DMS53 (cell line): ENCODE data around the gene MGRN1.
A peak's percentile ranks its signal among the peaks of the same experiment; 100 is the strongest.

Source experiments
- DNase-seq: peaks from one replicate; lab custom pipeline; 2025; lab: John Stamatoyannopoulos, UW

MGRN1 gene

DNA sequence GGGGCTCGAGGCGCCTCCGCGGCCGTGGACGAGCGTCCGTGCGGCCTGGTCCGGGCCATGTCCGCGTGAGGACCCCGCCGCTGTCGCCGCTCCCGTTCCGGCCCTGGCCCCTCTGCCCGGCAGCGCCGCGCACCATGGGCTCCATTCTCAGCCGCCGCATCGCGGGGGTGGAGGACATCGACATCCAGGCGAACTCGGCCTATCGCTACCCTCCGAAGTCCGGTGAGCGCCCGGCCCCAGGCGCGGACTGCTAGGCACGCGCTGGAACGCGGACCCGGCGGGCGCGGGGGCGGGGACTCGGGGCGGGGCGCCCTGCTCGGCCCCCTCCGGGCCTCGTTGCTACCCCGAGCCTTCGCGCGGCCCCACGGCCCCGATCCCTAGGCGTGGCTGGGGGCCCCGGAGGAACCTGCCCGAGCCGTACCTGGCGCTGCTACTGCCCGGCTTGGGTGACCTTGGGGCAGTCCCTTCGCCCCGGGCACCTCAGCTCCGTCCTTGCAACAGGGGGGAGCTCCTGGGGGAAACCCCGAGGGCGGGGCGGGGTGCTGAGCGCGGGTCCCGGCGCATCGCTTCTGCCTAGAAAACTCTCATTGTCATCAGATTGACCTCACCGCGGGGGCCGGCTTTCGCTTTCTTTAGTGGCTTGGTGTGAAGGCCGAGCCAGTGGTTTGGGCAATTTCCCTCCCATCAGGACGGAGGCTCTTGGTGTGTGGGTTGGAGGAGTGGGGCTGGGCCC lies 367 bp downstream of the MGRN1 start:
- DNase-seq: peak; percentile 81

- DNase-seq: no peak
Measured at GRCh38 chr16:4625560-4626159, 1.0 kb downstream of the MGRN1 start.

DNA sequence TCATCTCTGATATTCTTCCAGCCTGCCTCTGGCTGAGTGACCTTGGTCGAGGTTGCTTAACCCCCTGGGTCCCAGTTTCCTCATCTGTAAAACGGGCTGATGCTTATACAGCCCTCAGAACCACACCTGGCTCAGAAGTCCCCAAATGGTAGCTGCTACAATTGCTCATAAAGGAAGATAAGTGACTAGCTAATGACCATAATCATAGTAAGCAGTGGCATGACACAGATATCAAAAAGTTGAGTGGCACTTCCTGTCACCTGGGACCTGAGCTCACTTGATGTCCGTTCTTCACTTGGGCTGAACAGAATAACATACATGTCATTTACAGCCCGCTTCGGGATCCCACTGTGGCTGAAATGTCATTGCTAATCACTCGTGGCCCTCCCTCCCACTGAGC lies 1.8 kb downstream of the MGRN1 start:
- no peak for DNase-seq

GRCh38 chr16:4628283-4628682 lies 3.7 kb downstream of the MGRN1 start:
- DNase-seq: no peak

- no peak for DNase-seq
Measured at GRCh38 chr16:4631444-4631843, 6.8 kb downstream of the MGRN1 start.

DNA sequence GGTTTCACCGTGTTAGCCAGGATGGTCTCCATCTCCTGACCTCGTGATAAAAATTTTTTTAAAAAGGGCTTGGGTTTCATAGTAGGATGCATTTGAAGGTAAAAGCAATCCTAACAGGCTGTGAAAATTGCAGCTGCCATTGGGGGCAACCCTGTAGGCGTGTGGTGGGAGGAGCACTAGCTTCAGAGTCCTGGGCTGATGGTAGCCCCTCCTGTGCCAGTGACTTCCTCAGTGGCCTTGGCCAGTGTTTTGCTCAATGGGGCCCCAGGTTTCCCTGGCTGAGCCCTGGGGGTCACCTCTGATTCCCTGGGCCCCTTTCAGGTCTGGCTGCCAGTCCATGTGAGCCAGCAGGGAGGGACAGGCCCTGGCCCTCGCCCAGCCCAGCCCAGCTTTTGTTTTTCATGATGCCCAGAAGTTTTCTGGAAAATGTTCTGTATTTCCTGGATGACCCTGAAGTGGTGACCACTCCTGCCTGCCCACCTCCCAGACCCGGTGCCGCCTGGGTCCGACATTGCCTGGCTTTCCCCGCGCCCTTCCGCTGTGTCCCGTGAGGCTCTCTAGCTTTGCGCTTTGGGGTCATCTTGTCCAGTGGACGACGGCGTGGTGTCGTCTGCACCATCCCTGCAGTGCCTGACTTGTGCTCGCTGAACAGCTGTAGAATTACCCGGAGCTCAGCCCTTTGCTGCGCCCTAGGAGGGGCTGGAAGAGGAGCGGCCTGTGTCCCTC lies 9.4 kb downstream of the MGRN1 start:
- DNase-seq: no peak

- no peak for DNase-seq
Measured at GRCh38 chr16:4634768-4635167, 10.1 kb downstream of the MGRN1 start.

GRCh38 chr16:4636196-4636595 lies 11.6 kb downstream of the MGRN1 start:
- no peak for DNase-seq

DNA sequence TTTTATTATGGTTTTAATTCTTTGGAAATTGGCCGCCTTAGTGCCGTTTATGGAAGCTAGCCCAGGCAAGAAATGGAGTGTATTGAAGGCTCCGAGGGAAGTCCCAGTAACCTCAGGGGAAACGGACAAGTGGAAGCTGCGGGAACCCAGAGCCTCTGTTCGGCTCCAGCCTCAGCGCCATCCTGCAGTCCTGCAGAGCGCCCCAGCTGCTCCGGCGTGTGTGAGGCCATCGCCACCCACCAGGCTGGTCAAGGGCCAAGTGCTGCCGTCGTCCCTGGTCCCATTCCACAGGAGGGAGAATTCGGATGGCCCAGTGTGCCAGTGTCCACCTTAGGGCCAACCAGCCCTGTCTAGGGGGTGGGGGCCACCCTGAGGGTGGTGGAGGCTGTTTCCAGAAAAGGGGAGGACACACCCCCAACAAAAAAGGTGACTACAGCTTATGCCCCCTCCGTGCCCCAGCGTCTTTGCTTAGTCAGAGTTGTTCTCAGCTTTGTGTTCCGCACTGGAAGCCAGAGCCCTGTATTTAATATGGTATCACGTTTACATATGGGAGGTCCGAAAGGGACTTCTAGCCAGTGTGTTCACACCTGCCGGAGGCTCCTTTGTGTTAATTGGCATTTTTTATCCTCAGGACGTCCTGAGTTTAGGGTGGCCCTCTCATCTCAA lies 13.0 kb downstream of the MGRN1 start:
- DNase-seq: no peak

GRCh38 chr16:4639899-4640509 lies 15.4 kb downstream of the MGRN1 start:
- no peak for DNase-seq

DNA sequence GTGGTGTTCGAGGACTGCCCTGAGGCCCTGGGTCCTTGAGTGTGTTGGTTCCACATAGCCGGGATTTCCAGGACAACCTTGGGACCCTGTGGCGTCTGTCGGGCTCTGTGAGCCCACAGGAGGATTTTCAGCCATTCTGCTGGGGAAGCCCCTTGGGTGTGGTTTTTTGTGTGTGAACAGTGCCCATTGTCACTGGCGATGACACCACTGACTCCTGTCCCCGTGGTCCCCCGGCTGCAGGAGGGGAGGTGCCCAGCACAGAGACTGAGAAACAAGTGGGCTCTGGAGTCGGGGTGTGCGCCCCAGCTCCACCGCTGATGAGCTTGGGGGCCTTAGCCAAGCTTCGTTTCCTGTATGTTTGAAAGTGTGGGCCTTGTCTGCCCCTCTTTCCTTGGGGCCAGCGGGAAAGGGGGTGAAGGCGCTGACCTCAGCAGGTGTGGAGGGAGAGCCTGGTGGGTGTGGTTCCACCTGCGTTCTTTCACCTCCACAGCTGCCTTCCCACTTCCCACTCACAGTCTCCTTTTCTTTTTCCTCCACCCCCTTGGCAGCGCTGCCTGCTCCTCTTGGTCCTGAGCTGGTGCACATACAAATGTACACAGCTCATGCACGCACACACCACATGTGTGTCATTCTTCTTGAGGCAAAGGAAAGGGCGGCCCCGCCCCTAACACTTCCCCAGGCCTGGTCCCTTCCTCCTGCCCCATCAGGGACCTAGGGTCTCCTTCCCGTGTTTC lies 16.1 kb downstream of the MGRN1 start:
- no peak for DNase-seq

DNA sequence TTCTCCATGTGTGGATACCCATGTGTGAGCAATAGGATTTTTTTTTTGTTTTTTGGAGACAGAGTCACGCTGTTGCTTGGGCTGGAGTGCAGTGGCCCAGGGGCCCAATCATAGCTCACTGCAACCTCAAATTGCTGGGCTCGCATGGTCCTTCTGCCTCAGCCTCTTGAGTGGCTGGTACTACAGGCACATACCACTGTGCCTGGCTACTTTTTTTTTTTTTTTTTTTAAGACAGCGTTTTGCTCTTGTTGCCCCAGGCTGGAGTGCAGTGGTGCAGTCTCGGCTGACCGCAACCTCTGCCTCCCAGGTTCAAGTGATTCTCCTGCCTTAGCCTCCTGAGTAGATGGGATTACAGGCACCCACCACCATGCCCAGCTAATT lies 16.7 kb downstream of the MGRN1 start:
- no peak for DNase-seq

DNA sequence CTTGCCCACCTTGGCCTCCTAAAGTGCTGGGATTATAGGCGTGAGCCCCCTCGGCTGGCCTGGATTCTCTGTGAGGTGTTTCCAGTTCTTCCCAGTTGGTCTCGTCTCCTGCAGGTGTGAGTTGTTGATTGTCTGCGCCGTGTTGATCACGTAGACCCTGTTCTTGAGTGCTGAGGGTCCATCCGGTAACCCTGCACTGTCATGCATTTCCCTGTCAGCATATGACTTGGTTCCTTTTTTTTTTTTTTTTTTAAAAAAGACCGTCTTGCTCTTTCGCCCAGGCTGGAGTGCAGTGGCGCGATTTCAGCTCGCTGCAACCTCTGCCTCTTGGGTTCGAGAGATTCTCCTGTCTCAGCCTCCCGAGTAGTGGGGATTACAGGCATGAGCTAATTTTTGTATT lies 17.3 kb downstream of the MGRN1 start:
- no peak for DNase-seq

GRCh38 chr16:4646773-4647643 lies 22.4 kb downstream of the MGRN1 start:
- DNase-seq: no peak

DNA sequence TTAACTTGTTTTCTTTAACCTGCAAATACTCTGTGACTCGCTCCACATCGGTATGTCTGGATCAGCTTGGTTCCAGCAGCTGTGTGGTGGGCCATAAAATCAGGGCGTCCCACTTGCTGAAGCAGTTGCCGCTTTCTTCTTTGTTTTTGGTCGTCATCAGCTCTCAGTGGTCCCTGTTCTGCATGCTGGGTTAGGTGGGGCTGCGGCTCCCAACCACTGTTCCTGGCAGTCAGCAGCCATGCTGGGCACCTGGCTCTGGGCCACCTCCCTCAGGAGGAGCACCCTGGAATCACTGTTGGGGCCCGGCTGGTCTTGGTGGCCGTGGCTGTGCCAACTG lies 23.0 kb downstream of the MGRN1 start:
- DNase-seq: no peak

DNA sequence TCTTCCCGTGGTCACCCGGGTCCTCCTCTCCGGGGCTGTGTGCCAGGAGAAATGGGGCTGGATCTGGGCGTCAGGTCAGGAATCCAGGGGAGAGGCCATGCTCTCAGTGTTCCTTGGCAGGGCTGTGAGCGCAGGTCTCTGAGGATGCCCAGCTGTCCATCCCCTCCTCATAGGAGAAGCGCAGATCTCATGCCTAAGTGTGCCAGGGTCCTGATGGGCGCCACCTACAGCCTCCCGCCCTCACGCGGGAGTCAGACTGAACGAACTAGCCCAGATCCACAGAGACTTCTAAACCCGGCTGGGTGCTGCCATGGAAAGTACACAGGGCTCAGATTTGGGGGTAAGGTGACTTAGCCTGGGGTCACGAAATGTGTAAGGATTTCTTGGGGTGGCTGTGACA lies 24.3 kb downstream of the MGRN1 start:
- DNase-seq: no peak

- peak; percentile 43 for DNase-seq
Measured at GRCh38 chr16:4649744-4650442, 25.3 kb downstream of the MGRN1 start.

GRCh38 chr16:4650443-4651074 lies 25.9 kb downstream of the MGRN1 start:
- peak; percentile 84 for DNase-seq

GRCh38 chr16:4651827-4652226 lies 27.2 kb downstream of the MGRN1 start:
- no peak for DNase-seq

DNA sequence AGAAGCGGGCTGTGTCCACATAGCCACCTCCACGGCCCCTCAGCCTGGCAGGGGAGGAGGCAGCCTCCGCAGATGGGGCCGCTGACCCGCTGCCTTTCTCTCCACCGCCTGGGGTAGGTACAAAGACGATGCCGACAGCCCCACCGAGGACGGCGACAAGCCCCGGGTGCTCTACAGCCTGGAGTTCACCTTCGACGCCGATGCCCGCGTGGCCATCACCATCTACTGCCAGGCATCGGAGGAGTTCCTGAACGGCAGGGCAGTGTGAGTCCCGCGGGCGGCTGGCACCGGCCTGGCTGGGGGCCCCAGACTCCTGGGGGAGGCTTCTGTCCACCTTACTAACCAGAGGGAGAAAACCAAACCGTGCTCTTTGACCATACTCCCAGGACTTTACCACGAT lies 27.9 kb downstream of the MGRN1 start:
- no peak for DNase-seq
